HT1080 (cell line): ENCODE measurements around the gene SLCO2A1. TPM values are rescaled to one million over a fixed set of nuclear protein-coding genes. Genes with fewer than 3 reads are reported as not detected.

ENCODE experiments used
- DNase-seq: peaks from one replicate; pipeline ENCODE4 v3.0.0-alpha.2; 2015; ENCODE audit warnings: low read depth
- total RNA-seq: library from RNA; depleted of rRNA; stranded (reverse); fragments of >200 nt; shearing (Covaris generic); gene quantifications from 2 replicates; pipeline ENCODE4 v1.2.3, GENCODE V29; 2014; rRNA removed

Gene SLCO2A1
- total RNA-seq, 1 experiment from 2014 or later, result 0.02 TPM

GRCh38 chr3:133886031-133886722 lies 143.5 kb downstream of the SLCO2A1 start:
- no peak for DNase-seq

DNA sequence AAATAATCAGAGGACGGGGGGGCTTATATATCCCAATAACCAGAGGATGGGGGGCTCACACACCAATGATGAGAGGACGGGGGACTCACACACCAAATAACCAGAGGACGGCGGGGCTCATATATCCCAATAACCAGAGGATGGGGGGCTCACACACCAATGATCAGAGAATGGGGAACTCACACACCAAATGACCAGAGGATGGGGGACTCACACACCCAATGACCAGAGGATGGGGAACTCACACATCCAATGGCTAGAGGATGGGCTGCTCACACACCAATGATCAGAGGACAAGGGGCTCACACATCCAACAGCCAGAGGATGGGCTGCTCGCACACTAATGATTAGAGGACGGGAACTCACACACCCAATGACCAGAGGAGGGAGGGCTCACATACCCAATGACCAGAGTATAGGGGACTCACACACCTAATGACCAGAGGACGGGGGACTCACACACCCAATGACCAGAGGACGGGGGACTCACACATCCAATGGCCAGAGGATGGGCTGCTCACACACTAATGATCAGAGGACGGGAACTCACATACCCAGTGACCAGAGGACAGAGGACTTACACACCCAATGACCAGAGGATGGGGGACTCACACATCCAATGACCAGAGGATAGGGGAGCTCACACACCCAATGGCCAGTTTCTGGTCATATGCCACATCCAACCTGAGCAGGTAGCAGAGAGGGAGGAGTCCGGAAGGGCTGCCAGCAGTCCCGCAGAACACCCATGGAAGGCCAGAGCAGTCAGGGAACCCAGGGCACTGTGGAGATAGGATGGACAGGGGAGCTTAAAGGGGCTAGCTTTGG lies 144.6 kb downstream of the SLCO2A1 start:
- DNase-seq, result no peak

- DNase-seq, result no peak
These were observed 145.5 kb downstream of the SLCO2A1 start for GRCh38 chr3:133884054-133884886.

DNA sequence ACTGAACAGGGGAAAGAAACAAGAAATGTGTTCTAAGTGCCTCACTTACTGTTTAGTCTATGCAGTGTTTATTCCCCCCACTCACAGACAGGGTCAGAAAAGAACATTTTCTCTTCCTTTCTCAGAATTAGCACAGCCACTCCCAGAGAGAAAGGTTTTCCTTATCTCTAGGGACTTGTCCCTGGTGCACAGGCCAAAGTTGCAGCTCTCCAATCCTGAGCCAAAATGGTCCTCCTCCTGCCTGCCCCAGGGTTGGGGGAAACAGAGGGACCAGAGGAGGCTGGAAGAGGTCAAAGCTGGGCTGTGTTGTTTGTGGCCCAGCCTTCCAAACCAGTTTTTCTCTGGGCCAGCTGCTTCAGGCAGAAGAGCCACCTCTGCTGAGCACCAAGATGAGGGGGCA lies 146.1 kb downstream of the SLCO2A1 start:
- no peak for DNase-seq

DNA sequence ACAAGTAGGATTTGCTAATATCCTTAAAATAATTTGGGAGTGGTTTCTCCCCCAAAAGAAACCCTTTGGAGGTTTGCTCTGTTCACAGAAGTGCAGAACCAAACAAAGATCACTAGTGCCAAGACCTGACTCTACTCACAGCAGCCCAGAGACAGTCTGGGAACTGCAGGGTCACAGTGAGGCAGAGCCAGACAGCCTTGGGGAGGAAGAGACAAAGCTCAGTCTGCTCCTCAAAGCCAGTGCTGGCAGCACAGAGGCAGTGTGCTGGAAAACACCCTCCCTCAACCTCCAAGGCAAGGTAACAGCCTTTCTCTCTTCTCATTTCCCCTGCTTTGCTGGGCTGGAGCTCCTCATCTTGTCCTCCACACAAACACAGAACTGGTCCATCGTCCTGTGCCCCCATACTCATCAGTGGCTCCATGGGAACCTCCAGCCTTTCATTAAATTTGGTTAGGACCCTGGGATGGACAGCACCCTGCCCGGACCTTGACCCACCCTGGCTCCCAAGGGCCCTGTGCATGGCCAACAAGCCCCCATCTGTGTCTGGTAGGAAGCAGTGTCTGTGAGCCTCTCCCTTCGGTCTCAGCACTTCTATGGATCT lies 146.6 kb downstream of the SLCO2A1 start:
- no peak for DNase-seq

- DNase-seq, result no peak
These were observed 147.5 kb downstream of the SLCO2A1 start for GRCh38 chr3:133881939-133882825.

GRCh38 chr3:133881492-133881891 lies 148.2 kb downstream of the SLCO2A1 start:
- no peak for DNase-seq

DNA sequence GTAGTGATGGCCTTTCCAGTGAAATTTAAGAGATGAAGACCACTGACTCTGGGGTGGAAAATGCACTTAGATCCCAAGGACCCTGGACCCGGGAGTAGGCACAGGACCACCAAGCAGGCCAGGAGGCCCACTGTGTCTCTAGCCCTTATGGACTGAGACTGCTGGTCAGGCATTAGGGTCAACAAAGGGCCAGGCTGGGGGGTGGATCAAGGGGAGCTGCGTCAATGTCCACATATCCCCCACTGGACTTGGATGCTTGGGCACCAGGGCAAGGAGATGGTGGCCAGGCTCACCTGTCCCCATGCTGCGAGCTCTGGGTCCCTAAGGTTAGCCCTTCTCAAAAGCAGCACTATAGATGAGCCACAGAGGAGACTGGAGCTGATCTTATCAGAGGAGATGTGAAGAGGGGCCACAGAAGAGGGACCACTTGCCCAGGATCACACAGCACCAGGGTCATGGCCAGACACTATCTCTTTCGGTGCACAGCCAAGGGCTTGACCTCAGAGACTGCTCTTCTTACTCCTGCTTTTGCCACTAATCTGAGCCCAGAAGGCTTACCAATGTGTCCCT lies 148.8 kb downstream of the SLCO2A1 start:
- DNase-seq, result no peak

DNA sequence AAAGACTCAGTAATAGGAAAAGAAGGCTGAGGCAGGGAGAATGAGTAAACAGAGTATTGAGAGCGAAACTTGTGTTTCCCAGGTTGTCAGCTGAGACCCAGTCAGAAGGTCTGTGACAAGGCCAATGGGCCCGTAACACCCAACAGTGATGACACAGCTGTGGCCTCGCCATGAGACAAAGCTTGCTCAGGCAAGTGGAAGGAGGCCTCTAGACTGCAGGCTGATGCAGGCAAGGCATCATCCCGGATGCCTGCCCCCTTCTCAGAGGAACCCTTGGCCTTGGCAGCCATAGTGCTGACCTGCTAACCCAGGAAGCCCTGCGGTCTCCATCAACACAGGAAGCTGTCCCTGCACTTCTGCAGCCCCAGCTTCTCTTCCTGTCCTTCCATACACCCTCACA lies 149.4 kb downstream of the SLCO2A1 start:
- no peak for DNase-seq

DNA sequence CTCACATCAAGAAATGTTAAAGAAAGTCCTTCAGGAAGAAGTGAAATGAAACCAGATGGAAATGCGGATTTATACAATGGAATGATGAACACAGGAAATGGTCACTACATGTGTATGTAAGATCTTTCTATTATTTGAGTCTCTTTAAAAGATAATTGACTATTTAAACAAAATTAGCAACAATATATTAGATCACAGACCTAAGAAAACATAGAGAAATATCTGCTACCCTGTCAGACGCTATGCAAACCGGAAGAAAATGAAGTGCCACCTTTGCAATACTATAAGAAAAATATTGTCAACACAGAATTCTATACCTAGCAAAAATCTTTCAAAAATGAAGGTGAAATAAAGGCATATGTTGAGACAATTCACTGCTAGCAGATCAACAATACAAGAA lies 151.2 kb downstream of the SLCO2A1 start:
- DNase-seq, result no peak

Other genes with a start within 250 kb of the SLCO2A1 start
- gene SRPRB, start 224.1 kb downstream of the SLCO2A1 start, total RNA-seq, result 88.2 and 120 TPM in 2 replicates
- gene RAB6B, start 134.0 kb downstream of the SLCO2A1 start, total RNA-seq, result 0.23 and 0.51 TPM in 2 replicates
- 111 and 115 TPM in 2 replicates for gene RYK, start 220.9 kb upstream of the SLCO2A1 start, total RNA-seq